Neural progenitor cell (in vitro differentiated cells): ENCODE data around the gene SPAG16. TPM values are rescaled to one million over a fixed set of nuclear protein-coding genes. Genes with fewer than 3 reads are reported as not detected.

Experiments
- DNase-seq: peaks from one replicate; pipeline ENCODE4 v3.0.0-alpha.2; 2016; ENCODE audit warnings: low spot score
- H2AFZ ChIP-seq: fragments of 200-600 bp; sonication (generic); replicated peaks from 2 replicates; pipeline ENCODE4 v1.6.1; 2016; ENCODE audit warnings: antibody characterized with exemption
- H3F3A ChIP-seq: fragments of 200-600 bp; sonication (generic); 2 replicates; pipeline ENCODE4 v1.6.1; 2016; ENCODE audit warnings: antibody characterized with exemption, low read depth
- H3K27ac ChIP-seq: fragments of 200-600 bp; sonication (generic); 2 replicates; pipeline ENCODE4 v1.5.1; 2016; ENCODE audit warnings: mild to moderate bottlenecking
- H3K27me3 ChIP-seq: fragments of 200-600 bp; sonication (generic); 2 replicates; pipeline ENCODE4 v1.6.1; 2016; ENCODE audit warnings: mild to moderate bottlenecking, moderate library complexity
- H3K36me3 ChIP-seq: fragments of 200-600 bp; sonication (generic); 2 replicates; pipeline ENCODE4 v1.5.1; 2016
- H3K4me1 ChIP-seq: fragments of 200-600 bp; sonication (generic); 2 replicates; pipeline ENCODE4 v1.6.1; 2016; ENCODE audit warnings: mixed run types
- H3K4me2 ChIP-seq: fragments of 200-600 bp; sonication (generic); 2 replicates; pipeline ENCODE4 v1.6.1; 2016
- H3K4me3 ChIP-seq: fragments of 200-600 bp; sonication (generic); 2 replicates; pipeline ENCODE4 v1.5.1; 2016
- H3K79me2 ChIP-seq: fragments of 200-600 bp; sonication (generic); 2 replicates; pipeline ENCODE4 v1.6.1; 2016; ENCODE audit warnings: low read depth
- H3K9ac ChIP-seq: fragments of 200-600 bp; sonication (generic); 2 replicates; pipeline ENCODE4 v1.6.1; 2016
- H3K9me3 ChIP-seq: fragments of 200-600 bp; sonication (generic); 2 replicates; pipeline ENCODE4 v1.5.1; 2016; ENCODE audit warnings: low read depth
- H4K20me1 ChIP-seq: fragments of 200-600 bp; sonication (generic); 2 replicates; pipeline ENCODE4 v1.6.1; 2016; ENCODE audit warnings: low read depth
- H3K27ac Mint-ChIP-seq: 3 replicates; pipeline ENCODE4 v1.8.0; 2021; ENCODE audit warnings: mixed read lengths
- H3K27me3 Mint-ChIP-seq: 2 replicates; pipeline ENCODE4 v1.8.0; 2022; ENCODE audit warnings: low read depth, mild to moderate bottlenecking, inconsistent platforms, moderate library complexity, mixed read lengths; ENCODE audit not compliant: insufficient read depth
- H3K36me3 Mint-ChIP-seq: 3 replicates; pipeline ENCODE4 v1.8.0; 2021; ENCODE audit warnings: mixed read lengths
- H3K4me1 Mint-ChIP-seq: 3 replicates; pipeline ENCODE4 v1.8.0; 2021; ENCODE audit warnings: mixed read lengths
- H3K4me3 Mint-ChIP-seq: 3 replicates; pipeline ENCODE4 v1.8.0; 2021; ENCODE audit warnings: mild to moderate bottlenecking, moderate library complexity, mixed read lengths
- H3K9me3 Mint-ChIP-seq: 3 replicates; pipeline ENCODE4 v1.8.0; 2020; ENCODE audit warnings: mixed read lengths
- CTCF ChIP-seq: fragments of 200-600 bp; sonication (generic); IDR thresholded peaks from 2 replicates; pipeline ENCODE4 v1.5.1; 2017; ENCODE audit warnings: antibody characterized with exemption, mild to moderate bottlenecking
- EZH2 ChIP-seq: fragments of 200-600 bp; sonication (generic); IDR thresholded peaks from 2 replicates; pipeline ENCODE4 v1.6.1; 2017; ENCODE audit warnings: antibody characterized with exemption, mild to moderate bottlenecking, moderate library complexity
- EZH2phosphoT487 ChIP-seq: fragments of 200-600 bp; sonication (generic); IDR thresholded peaks from 2 replicates; pipeline ENCODE4 v1.6.1; 2017; ENCODE audit warnings: antibody characterized with exemption
- total RNA-seq: library from RNA; depleted of rRNA; stranded (reverse); fragments of >200 nt; gene quantifications from 2 replicates; pipeline ENCODE4 v1.2.3, GENCODE V29; 2015; ENCODE audit warnings: low replicate concordance

The SPAG16 gene
- total RNA-seq, 1 donor from 2014 or later, result 70.3 TPM

GRCh38 chr2:214192711-214193110 lies 908.4 kb downstream of the SPAG16 start:
- H3K79me2 ChIP-seq, result no peaks in the 10 kb centered on the region
- Mint-ChIP-seq H3K9me3 (no peaks in the 10 kb centered on the region), H3K4me1 (no peaks in the 10 kb centered on the region), H3K27ac (no peak overlapping the region), H3K4me3 (no peak overlapping the region), H3K36me3 (no peaks in the 10 kb centered on the region), H3K27me3 (no peaks in the 10 kb centered on the region)
- H3K4me2 ChIP-seq, result no peak overlapping the region
- TF ChIP-seq EZH2phosphoT487 (no peak), EZH2 (no peak), CTCF (no peak)
- H3F3A ChIP-seq, result no peaks in the 10 kb centered on the region
- H4K20me1 ChIP-seq, result no peaks in the 10 kb centered on the region
- H3K27me3 ChIP-seq, result no peaks in the 10 kb centered on the region
- H3K36me3 ChIP-seq, result no peaks in the 10 kb centered on the region
- no peak for DNase-seq
- H3K9ac ChIP-seq, result no peak overlapping the region
- no peaks in the 10 kb centered on the region for H3K4me1 ChIP-seq
- no peak overlapping the region for H3K4me3 ChIP-seq
- H3K9me3 ChIP-seq, result no peaks in the 10 kb centered on the region
- H3K27ac ChIP-seq, result no peak overlapping the region
- no peak overlapping the region for H2AFZ ChIP-seq

- no peak overlapping the region for H2AFZ ChIP-seq
- H3K4me1 Mint-ChIP-seq, result no peaks in the 10 kb centered on the region
- no peaks in the 10 kb centered on the region for H3K27me3 ChIP-seq
- H3K27ac Mint-ChIP-seq, result no peak overlapping the region
- H3K27ac ChIP-seq, result no peak overlapping the region
- no peak overlapping the region for H3K4me2 ChIP-seq
- no peaks in the 10 kb centered on the region for H3K27me3 Mint-ChIP-seq
- H3F3A ChIP-seq, result no peaks in the 10 kb centered on the region
- H4K20me1 ChIP-seq, result no peaks in the 10 kb centered on the region
- TF ChIP-seq EZH2phosphoT487, result no peak
- TF ChIP-seq EZH2, result no peak
- no peak for TF ChIP-seq CTCF
- H3K36me3 ChIP-seq, result no peaks in the 10 kb centered on the region
- H3K36me3 Mint-ChIP-seq, result no peaks in the 10 kb centered on the region
- no peaks in the 10 kb centered on the region for H3K4me1 ChIP-seq
- no peaks in the 10 kb centered on the region for H3K9me3 ChIP-seq
- no peak overlapping the region for H3K9ac ChIP-seq
- no peak for DNase-seq
- H3K4me3 Mint-ChIP-seq, result no peak overlapping the region
- H3K9me3 Mint-ChIP-seq, result no peaks in the 10 kb centered on the region
- H3K4me3 ChIP-seq, result no peak overlapping the region
- no peaks in the 10 kb centered on the region for H3K79me2 ChIP-seq
Measured at GRCh38 chr2:214193943-214194342, 909.7 kb downstream of the SPAG16 start.

GRCh38 chr2:214196260-214196659 lies 912.0 kb downstream of the SPAG16 start:
- H4K20me1 ChIP-seq, result no peaks in the 10 kb centered on the region
- DNase-seq, result no peak
- no peak overlapping the region for H3K4me2 ChIP-seq
- no peak overlapping the region for H3K27ac ChIP-seq
- no peaks in the 10 kb centered on the region for H3K4me1 Mint-ChIP-seq
- no peak overlapping the region for H2AFZ ChIP-seq
- H3K36me3 Mint-ChIP-seq, result no peaks in the 10 kb centered on the region
- H3K4me3 ChIP-seq, result no peak overlapping the region
- H3K36me3 ChIP-seq, result no peaks in the 10 kb centered on the region
- H3K9me3 Mint-ChIP-seq, result no peaks in the 10 kb centered on the region
- no peaks in the 10 kb centered on the region for H3K79me2 ChIP-seq
- TF ChIP-seq CTCF (no peak), EZH2phosphoT487 (no peak), EZH2 (no peak)
- no peaks in the 10 kb centered on the region for H3F3A ChIP-seq
- H3K9ac ChIP-seq, result no peak overlapping the region
- H3K4me3 Mint-ChIP-seq, result no peak overlapping the region
- H3K27ac Mint-ChIP-seq, result no peak overlapping the region
- no peaks in the 10 kb centered on the region for H3K9me3 ChIP-seq
- no peaks in the 10 kb centered on the region for H3K27me3 ChIP-seq
- no peaks in the 10 kb centered on the region for H3K4me1 ChIP-seq
- H3K27me3 Mint-ChIP-seq, result no peaks in the 10 kb centered on the region
